ENCODE data around the gene TEX264.

GRCh38 chr3:51637941-51638471 is 33.0 kb upstream of the TEX264 start:
- no peak for TF ChIP-seq MXI1 (conservative IDR thresholded peaks at IDR 0.05; ENCODE audit: poor library complexity, severe bottlenecking)
- peak; percentile 60 for TF ChIP-seq CTCF (IDR thresholded peaks at IDR 0.05; ENCODE audit: poor library complexity, severe bottlenecking)
- TF ChIP-seq TAF1 (IDR thresholded peaks at IDR 0.05; ENCODE audit: low read depth): no peak
- TF ChIP-seq EP300 (conservative IDR thresholded peaks at IDR 0.05; ENCODE audit: poor library complexity, severe bottlenecking): no peak
- peak; percentile 33 for TF ChIP-seq RAD21 (conservative IDR thresholded peaks at IDR 0.05)
